Kidney (tissue), 14 donors: ENCODE results near the gene INAFM2. TPM values are rescaled to one million over a fixed set of nuclear protein-coding genes. Genes with fewer than 3 reads are reported as not detected.
A peak's percentile ranks its signal among the peaks of the same experiment; 100 is the strongest.

Experiments
- DNase-seq, 5 donors: peaks; one replicate each; pipeline ENCODE4 v3.0.0-alpha.2; 2013 to 2020
- FAIRE-seq: peaks from 2 replicates; lab custom pipeline; 2012; peaks lifted over from hg19 to GRCh38; lab: Jason Lieb, UNC
- H3K27ac ChIP-seq, 2 donors: one replicate each; pipeline ENCODE4 v1.7.0; 2013; ENCODE audit warnings: low read depth in 2 of 2, low read length in 2 of 2, inconsistent platforms in 1 of 2
- H3K27me3 ChIP-seq: one replicate; pipeline ENCODE4 v1.7.1; 2013; ENCODE audit warnings: low read length, inconsistent platforms; ENCODE audit not compliant: control insufficient read depth, insufficient read depth
- H3K36me3 ChIP-seq, 3 donors: one replicate each; pipeline versions ENCODE4 v1.7.0 to v1.7.1; 2013; ENCODE audit warnings: low read length in 3 of 3, control low read depth in 1 of 3, inconsistent platforms in 1 of 3; ENCODE audit not compliant: insufficient read depth in 3 of 3, control insufficient read depth in 2 of 3
- H3K4me1 ChIP-seq, 3 donors: one replicate each; pipeline versions ENCODE4 v1.7.0 to v1.7.1; 2013; ENCODE audit warnings: low read length in 3 of 3, inconsistent platforms in 1 of 3, low read depth in 1 of 3; ENCODE audit not compliant: control insufficient read depth in 2 of 3, insufficient read depth in 2 of 3
- H3K4me3 ChIP-seq, 3 donors: one replicate each; pipeline versions ENCODE4 v1.7.0 to v1.8.1; 2013; ENCODE audit warnings: low read length in 3 of 3, control low read depth in 1 of 3, inconsistent platforms in 1 of 3
- H3K9ac ChIP-seq, 3 donors: one replicate each; pipeline versions ENCODE4 v1.7.0 to v1.7.1; 2013; ENCODE audit warnings: low read length in 3 of 3, control low read depth in 1 of 3, inconsistent platforms in 1 of 3
- H3K9me3 ChIP-seq, 3 donors: one replicate each; pipeline versions ENCODE4 v1.7.0 to v1.7.1; 2013; ENCODE audit warnings: low read length in 3 of 3, control low read depth in 1 of 3, inconsistent platforms in 1 of 3; ENCODE audit not compliant: control insufficient read depth in 2 of 3, insufficient read depth in 1 of 3
- CTCF ChIP-seq: IDR thresholded peaks from 3 replicates; pipeline ENCODE4 v1.5.1; 2012; ENCODE audit warnings: mild to moderate bottlenecking, moderate library complexity, borderline replicate concordance; ENCODE audit not compliant: insufficient read depth; ENCODE audit errors: extremely low read depth
- intact Hi-C: fragments of 100-400 bp; cut with DNase I; formaldehyde crosslinking; loops from one replicate; pipeline ENCODE4 v1.11.1; 2022
- polyA plus RNA-seq: library from polyadenylated mRNA; stranded (reverse); fragments of 350-450 nt; fragmentation: Illumina TruSeq; extraction: RNeasy Lipid Tissue Mini Kit (QIAGEN cat#74804); gene quantifications from one replicate; pipeline ENCODE4 v1.2.3, GENCODE V29; 2014; ENCODE audit warnings: low read depth, low replicate concordance; ENCODE audit not compliant: insufficient read depth
- total RNA-seq: library from RNA; stranded (reverse); fragmentation: NEBNext Ultra II Directional; extraction: Animal tissue kit (Norgen Biotek cat#: 25700); gene quantifications from one replicate; pipeline ENCODE4 v1.2.1, GENCODE V29; 2021
- donor health status: control.
- donor health status: control.
- donor health status: control.
- donor health status: control.
- donor health status: control.
- donor health status: DM: yes; HTN: yes; CAD: no.
- donor health status: Normal renal cell carcinoma (clear cell type).

INAFM2 gene
- total and polyA plus RNA-seq, 2 donors from 2014 or later = 14.7 to 21.6 TPM

GRCh38 chr15:40278026-40278425, 45.5 kb upstream of the INAFM2 start:
- intact Hi-C loops = loop anchor here (10.0 kb wide), 1 partner anchor 147 kb away; no protein-coding TSS in a partner anchor
- peaks cover 18% of the 10 kb centered on the region for H3K27me3 ChIP-seq

GRCh38 chr15:40279437-40280141, 43.9 kb upstream of the INAFM2 start:
- no peaks in the 10 kb centered on the region for H3K9me3 ChIP-seq
- no peaks in the 10 kb centered on the region for H3K36me3 ChIP-seq
- no peak overlapping the region for H3K9ac ChIP-seq
- H3K4me3 ChIP-seq = no peak overlapping the region
- intact Hi-C loops = loop anchor here (10.0 kb wide), 1 partner anchor 145 kb away; no protein-coding TSS in a partner anchor
- no peak for FAIRE-seq
- H3K4me1 ChIP-seq = peaks cover 0 to 11% (median 0%) of the 10 kb centered on the region in 3 donors
- peaks cover 27% of the 10 kb centered on the region for H3K27me3 ChIP-seq
- DNase-seq = peak in 4 of 5 donors; percentile 77 to 87 (median 79)
- TF ChIP-seq CTCF = peak; percentile 99
- H3K27ac ChIP-seq = no peak overlapping the region

More at GRCh38 chr15:40278026-40278425, 45.5 kb upstream of the INAFM2 start:
- FAIRE-seq (no peak), DNase-seq (no peak)
- Histone ChIP-seq H3K4me3 (no peak overlapping the region), H3K9me3 (no peaks in the 10 kb centered on the region), H3K9ac (no peak overlapping the region), H3K27ac (no peak overlapping the region), H3K36me3 (no peaks in the 10 kb centered on the region), H3K4me1 (peaks cover 0 to 11% (median 0%) of the 10 kb centered on the region in 3 donors)
- no peak for TF ChIP-seq CTCF

GRCh38 chr15:40280260-40281056, 43.0 kb upstream of the INAFM2 start:
- no peak overlapping the region for H3K27ac ChIP-seq
- no peak for TF ChIP-seq CTCF
- H3K9ac ChIP-seq = no peak overlapping the region
- FAIRE-seq (no peak), DNase-seq (no peak)
- H3K4me1 ChIP-seq = peaks cover 0 to 11% (median 0%) of the 10 kb centered on the region in 3 donors
- H3K27me3 ChIP-seq = peaks cover 27% of the 10 kb centered on the region
- intact Hi-C loops = no loop called here
- H3K36me3 ChIP-seq = no peaks in the 10 kb centered on the region
- H3K9me3 ChIP-seq = no peaks in the 10 kb centered on the region
- no peak overlapping the region for H3K4me3 ChIP-seq
